Dermis blood vessel endothelial cell (primary cell): ENCODE results near the gene C4orf54. TPM values are rescaled to one million over a fixed set of nuclear protein-coding genes. Genes with fewer than 3 reads are reported as not detected.
A peak's percentile ranks its signal among the peaks of the same experiment; 100 is the strongest.

Experiments used
- DNase-seq: peaks from one replicate; pipeline ENCODE4 v3.0.0; 2010
- total RNA-seq: library from RNA; depleted of rRNA; stranded (reverse); fragments of >200 nt; gene quantifications from 2 replicates; pipeline ENCODE4 v1.2.3, GENCODE V29; 2014

C4orf54 gene
- total RNA-seq, result under 0.01 and 0.05 TPM in 2 replicates

GRCh38 chr4:99657798-99658197, at the start of gene C4orf54:
Gene C4orf54, minus strand, starts transcription at chr4:99657828. Its CDS starts 3,180 bp downstream, at chr4:99654648.
- no peak for DNase-seq

- no peak for DNase-seq
Measured at GRCh38 chr4:99705891-99706290, 48.3 kb upstream of the C4orf54 start.

- DNase-seq, result no peak
Measured at GRCh38 chr4:99696801-99697200, 39.2 kb upstream of the C4orf54 start.

GRCh38 chr4:99693140-99693539, 35.5 kb upstream of the C4orf54 start:
- DNase-seq, result no peak

GRCh38 chr4:99690990-99691389, 33.4 kb upstream of the C4orf54 start:
- no peak for DNase-seq

GRCh38 chr4:99690472-99690871, 32.8 kb upstream of the C4orf54 start:
- DNase-seq, result no peak

- DNase-seq, result no peak
Measured at GRCh38 chr4:99687120-99687519, 29.5 kb upstream of the C4orf54 start.

GRCh38 chr4:99685234-99685633, 27.6 kb upstream of the C4orf54 start:
- no peak for DNase-seq

- no peak for DNase-seq
Measured at GRCh38 chr4:99683895-99684294, 26.3 kb upstream of the C4orf54 start.

- DNase-seq, result no peak
Measured at GRCh38 chr4:99679976-99680375, 22.3 kb upstream of the C4orf54 start.

GRCh38 chr4:99679204-99679603, 21.6 kb upstream of the C4orf54 start:
- DNase-seq, result no peak

- no peak for DNase-seq
Measured at GRCh38 chr4:99677161-99677560, 19.5 kb upstream of the C4orf54 start.

- no peak for DNase-seq
Measured at GRCh38 chr4:99670409-99671073, 12.9 kb upstream of the C4orf54 start.

- no peak for DNase-seq
Measured at GRCh38 chr4:99669084-99669483, 11.5 kb upstream of the C4orf54 start.

- no peak for DNase-seq
Measured at GRCh38 chr4:99668472-99668871, 10.8 kb upstream of the C4orf54 start.

- DNase-seq, result no peak
Measured at GRCh38 chr4:99665983-99666382, 8.4 kb upstream of the C4orf54 start.

GRCh38 chr4:99664716-99665115, 7.1 kb upstream of the C4orf54 start:
- DNase-seq, result no peak

GRCh38 chr4:99661907-99662306, 4.3 kb upstream of the C4orf54 start:
- DNase-seq, result no peak

GRCh38 chr4:99658666-99659065, 1.0 kb upstream of the C4orf54 start:
- DNase-seq, result no peak

- DNase-seq, result no peak
Measured at GRCh38 chr4:99655308-99656081, 2.1 kb downstream of the C4orf54 start.

- DNase-seq, result peak; percentile 4
Measured at GRCh38 chr4:99654361-99654761, 3.3 kb downstream of the C4orf54 start.

GRCh38 chr4:99653916-99654315, 3.7 kb downstream of the C4orf54 start:
- no peak for DNase-seq

GRCh38 chr4:99652596-99653436, 4.8 kb downstream of the C4orf54 start:
- DNase-seq, result no peak
